ENCODE measurements around the gene ATF6B.
"Not testable (repeated sequence)": the region's sequence is repeated elsewhere in the genome, so short reads cannot be mapped to it uniquely, and the experiment has no call there.

The ATF6B gene

DNA sequence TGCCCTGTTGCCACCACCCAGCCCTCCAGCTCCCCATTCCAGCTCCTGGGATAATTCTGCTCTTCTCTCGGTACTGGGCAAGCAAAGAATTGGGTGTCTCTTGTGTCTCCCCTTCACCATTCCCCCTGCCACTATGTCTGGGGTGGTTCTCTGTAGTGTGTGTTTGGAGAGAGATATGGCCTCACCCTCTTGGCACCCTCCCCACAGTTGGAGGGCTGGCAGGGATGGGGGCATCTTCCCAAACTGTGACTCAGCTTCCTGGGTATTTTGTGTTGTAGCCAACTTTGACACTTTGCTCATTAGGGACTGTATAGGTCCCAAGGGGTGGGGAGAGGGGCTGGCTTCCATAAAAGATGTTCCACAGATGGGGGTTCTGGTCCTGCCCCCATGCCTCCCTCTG, 20.6 kb downstream of the ATF6B start:
- no peak for DNase-seq (ENCODE audit: low read depth)

- DNase-seq (ENCODE audit: low read depth) = no peak
These were observed 22.6 kb downstream of the ATF6B start for GRCh38 chr6:32105433-32105832.

DNA sequence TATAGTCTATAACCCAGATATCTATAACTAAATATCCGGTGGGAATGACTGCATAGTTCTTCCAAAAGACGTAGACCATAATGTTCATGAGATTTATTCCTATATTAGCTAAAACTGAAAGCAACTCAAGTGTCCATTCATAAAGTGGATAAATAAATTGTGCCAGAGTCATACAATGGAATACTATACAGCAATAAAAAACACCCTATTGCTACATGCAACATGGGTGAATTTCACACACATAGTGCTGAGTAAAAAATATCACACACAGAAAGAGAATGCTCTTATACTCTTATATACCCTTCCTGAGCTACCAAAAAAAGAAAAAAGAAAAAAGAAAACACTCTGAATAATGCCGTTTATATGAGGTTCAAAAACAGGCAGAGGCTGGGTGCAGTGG, 25.8 kb downstream of the ATF6B start:
- no peak for DNase-seq (ENCODE audit: low read depth)

DNA sequence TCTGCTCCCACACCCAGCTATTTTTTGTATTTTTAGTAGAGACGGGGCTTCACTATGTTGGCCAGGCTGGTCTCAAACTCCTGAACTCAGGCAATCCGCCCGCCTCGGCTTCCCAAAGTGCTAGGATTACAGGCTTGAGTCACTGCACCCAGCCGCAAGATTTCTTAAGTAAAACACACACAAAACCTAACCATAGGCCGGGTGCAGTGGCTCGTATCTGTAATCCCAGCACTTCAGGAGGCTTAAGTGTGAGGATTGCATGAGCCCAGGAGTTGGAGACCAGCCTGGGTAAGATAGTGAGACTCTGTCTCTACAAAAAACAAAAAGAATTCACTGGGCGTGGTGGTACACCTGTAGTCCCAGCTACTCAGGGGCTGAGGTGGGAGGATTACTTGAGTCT, 27.8 kb downstream of the ATF6B start:
- DNase-seq (ENCODE audit: low read depth) = not testable (repeated sequence)

DNA sequence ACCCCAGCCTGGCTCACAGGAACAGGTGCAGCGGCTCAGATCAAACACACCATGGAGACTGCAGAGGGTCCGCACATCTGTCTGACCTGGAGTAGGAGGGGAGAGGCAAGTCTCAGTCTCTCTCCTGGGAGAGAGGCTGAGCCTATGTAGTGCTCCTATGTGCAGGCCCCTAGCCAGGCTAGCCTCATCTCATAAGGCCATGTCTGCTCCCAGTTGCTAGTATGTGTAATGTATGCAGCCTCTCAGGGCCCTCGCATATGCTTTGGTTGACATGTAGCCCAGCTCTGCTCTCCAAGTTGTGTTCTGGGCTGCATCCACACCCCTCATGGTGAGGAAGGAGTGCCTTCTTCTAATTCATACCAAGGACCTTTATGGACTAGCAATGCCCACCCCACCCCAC, 30.7 kb downstream of the ATF6B start:
- DNase-seq (ENCODE audit: low read depth) = no peak

DNA sequence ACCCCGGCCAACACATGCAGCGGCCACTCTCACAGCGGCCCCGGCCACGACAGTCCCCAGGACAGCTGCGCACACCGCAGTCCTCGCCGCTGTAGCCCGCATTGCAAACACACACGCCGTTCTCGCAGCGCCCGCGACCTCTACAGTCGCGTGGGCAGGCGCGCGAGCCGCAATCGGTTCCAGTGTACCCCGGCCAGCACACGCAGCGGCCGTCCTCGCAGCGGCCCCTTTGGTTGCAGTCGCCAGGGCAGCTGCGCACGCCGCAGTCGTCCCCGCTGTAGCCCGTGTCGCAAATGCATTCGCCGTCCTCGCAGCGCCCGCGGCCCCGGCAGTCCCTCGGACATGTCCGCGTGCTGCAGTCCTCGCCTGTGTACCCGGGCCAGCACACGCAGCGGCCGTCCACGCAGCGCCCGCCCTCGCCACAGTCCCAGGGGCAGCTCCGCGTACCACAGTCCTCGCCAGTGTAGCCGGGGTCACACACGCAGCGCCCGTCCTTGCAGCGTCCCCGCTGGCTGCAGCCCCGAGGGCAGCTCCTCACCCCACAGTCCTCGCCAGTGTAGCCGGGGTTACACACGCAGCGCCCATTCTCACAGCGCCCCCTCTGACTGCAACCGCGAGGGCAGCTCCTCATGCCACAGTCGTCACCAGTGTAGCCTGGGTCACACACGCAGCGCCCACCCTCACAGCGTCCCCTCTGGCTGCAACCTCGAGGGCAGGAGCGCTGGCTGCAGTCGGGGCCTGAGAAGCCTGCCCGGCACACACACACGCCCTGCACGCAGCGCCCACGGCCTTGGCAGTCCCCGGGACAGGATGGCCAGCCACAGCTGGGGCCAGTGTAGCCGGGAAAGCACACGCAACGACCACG, 31.4 kb downstream of the ATF6B start:
- no peak for DNase-seq (ENCODE audit: low read depth)

DNA sequence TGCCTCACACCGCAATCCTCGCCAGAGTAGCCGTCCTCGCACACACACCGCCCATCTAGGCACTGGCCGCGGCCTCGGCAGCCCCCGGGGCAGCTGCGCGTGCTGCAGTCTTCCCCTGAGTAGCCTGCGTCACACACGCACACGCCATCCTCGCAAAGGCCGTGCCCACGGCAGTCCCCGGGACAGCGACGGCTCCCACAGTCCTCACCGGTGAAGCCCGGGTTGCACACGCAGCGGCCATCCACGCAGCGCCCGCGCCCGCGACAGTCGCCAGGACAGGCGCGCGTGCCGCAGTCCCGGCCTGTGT, 32.0 kb downstream of the ATF6B start:
- DNase-seq (ENCODE audit: low read depth) = no peak

DNA sequence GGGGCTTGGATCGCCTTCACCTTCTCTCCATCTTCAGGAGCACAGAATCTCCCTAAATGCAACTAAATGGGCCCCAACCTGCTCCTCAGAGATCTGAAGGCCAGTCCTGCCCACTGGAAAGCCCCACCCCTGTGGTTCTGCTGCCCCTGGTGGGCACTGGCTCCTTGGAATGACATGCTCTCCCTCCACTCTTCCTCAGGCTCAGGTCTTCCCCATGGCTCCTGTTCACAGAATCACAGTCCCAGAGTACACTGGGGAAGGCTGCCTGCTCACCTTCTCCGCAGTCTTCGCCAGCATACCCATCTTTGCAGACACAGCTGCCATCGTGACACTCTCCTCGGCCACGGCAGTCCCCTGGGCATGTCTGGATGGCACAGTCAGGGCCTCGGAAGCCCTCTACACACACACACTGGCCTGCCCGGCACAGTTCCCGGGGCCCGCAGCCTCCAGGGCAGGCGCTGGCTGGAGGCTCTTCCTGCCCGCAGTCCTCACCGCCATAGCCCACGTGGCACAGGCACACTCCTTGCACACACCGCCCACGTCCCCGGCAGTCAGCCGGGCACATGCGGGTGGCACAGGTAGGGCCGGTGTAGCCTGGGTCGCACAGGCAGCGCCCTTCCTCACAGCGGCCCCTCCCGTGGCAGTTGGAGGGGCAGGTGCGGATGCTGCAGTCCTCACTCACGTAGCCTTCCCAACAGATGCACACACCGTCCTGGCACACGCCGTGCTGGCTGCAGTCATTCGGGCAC, 32.5 kb downstream of the ATF6B start:
- no peak for DNase-seq (ENCODE audit: low read depth)

GRCh38 chr6:32092760-32093497, 35.1 kb downstream of the ATF6B start:
- no peak for DNase-seq (ENCODE audit: low read depth)

DNA sequence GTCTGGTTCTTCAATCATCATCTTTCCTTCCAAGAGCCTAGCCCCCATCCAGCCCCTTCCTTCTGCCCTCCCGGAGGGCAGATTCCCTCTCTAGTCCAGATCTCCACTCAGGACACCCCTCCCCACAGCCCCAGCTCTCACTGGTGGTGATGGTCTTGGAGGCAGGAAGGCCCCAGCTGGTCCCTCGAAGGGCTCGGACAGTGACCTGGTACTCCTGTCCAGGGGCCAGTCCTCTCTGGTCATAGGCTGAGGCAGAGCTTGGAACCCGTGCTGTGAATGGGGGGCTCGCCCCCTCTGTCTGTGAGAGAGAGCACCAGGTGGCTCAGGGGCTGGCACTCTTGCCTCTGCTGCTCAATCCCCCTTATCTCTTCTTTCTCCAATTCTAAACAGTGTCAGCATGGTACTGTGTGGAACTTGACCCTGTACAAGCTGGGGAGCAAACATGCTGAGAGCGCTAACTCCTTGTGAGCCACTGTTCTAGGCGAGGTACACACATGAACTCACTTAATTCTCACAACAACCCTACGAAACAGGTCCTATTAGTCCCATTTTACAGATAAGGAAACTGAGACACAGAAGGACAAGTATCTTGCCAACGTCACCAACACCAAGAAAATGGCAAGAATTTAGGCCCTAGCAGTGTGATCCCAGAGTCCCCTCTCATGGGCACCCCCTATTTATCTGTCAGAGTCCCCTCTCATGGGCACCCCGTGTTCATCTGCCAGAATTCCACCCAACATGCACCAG, 38.8 kb downstream of the ATF6B start:
- no peak for DNase-seq (ENCODE audit: low read depth)

DNA sequence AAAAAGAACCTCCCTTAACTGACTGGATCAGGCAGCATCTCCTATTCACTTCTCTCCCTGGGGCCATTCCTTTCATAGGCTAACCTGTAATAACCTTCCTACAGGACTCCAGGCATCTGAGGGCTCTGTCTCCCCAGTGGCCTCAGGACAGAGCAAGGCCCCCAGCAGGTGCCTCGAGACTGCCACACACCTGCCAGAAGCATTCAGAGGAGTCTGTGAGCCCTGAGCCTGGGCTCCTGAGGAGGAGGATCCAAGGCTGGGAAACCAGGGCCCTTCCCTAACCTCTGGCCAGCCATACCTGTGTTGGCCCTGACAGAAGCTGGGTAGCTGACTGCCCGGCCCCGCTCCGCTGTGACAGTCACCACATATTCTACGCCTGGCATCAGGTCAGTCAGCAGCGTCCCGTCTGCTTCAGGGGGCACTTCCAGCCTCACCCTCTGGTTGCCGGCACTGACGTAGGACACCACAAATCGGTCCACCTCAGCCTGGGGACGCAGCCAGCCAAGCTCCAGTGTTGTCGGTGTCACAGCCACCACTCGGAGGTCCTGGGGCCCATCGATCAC, 39.5 kb downstream of the ATF6B start:
- DNase-seq (ENCODE audit: low read depth) = no peak

GRCh38 chr6:32087574-32088486, 40.2 kb downstream of the ATF6B start:
- DNase-seq (ENCODE audit: low read depth) = peak; percentile 25

DNA sequence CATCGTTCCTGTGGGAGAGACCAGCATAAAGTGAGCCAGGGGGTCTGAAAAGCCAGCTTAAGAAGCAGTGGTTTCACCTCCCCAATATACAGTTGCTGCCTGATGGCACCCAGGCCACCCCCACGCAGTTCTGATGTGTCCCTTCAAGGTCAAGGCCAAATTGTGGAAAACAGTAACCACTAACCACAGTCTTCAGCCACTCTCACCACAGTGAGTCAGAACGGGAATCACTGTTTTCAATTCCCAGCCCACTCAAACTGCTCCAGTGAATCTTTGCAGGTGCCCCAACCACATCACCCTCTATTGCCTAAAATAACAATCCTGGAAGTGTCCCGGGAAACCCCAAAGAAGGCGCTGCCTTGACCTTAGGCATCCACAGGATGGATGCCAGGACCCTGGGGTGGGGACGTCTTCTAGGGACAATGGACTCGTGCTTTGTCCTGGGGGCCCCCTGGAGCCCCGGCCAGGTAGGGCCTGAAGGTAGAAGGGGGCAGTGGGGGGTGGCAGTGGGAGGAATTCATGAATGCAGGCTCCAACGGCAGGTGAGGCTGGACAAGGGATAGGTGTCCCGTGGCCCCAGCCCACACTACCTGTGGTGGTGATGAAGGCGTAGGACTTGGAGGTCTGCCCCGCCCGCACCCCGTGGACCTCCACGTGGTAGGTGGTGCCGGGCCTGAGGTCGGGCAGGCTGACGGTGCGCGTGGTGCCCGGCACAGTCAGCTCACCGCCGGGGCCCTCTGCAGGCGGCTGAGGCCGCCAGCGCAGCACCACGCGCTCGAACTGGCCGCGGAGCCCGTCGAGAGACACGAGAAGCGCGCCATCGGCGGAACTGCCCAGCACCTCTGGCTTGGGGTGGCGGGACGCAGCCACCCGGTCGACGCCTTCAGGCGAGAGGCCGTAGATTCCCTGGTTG, 41.1 kb downstream of the ATF6B start:
- no peak for DNase-seq (ENCODE audit: low read depth)

GRCh38 chr6:32085759-32086459, 42.1 kb downstream of the ATF6B start:
- DNase-seq (ENCODE audit: low read depth) = no peak

- no peak for DNase-seq (ENCODE audit: low read depth)
These were observed 43.3 kb downstream of the ATF6B start for GRCh38 chr6:32084780-32085179.

GRCh38 chr6:32083812-32084768, 44.0 kb downstream of the ATF6B start:
- DNase-seq (ENCODE audit: low read depth) = no peak

GRCh38 chr6:32082935-32083334, 45.1 kb downstream of the ATF6B start:
- no peak for DNase-seq (ENCODE audit: low read depth)

DNA sequence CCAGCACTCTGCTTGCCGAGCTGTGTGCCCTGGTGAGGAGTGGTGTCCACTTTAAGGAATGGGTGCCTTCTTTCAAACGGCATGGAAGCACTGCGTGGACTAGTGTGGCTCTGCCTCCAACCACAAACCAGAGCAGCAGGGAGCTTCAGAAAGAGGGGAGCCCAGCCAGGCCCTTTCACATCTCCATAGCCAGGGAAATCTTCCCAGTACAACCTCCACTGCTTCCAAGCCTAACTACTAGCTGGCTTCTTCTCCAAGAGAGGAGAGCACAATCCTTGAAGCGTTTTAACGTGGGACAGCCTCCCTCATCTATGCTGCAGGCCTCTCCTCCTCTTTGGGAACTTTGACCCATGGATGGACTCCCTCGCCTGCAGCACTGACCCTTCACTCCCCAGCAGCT, 45.6 kb downstream of the ATF6B start:
- no peak for DNase-seq (ENCODE audit: low read depth)

All from stimulated activated CD8-positive, alpha-beta memory T cell treated with anti-CD3 and anti-CD28 coated beads, Interleukin-15, amount 100 ng/mL, for 24 hours (primary cell).